A549 treated with ZK216348 at 1 μM for 4 hours (cell line): ENCODE results near the gene NRAS. TPM values are rescaled to one million over a fixed set of nuclear protein-coding genes. Genes with fewer than 3 reads are reported as not detected.

ENCODE experiments used
- total RNA-seq: library from RNA; stranded (reverse); fragments of 200-300 nt; extraction: Qiagen RNA extraction; gene quantifications from 5 replicates; pipeline ENCODE4 v1.2.3, GENCODE V29; 2022; ENCODE audit warnings: low read depth

Gene NRAS
- 17.0 to 38.0 TPM (median 29.9 TPM) in 5 replicates for total RNA-seq

DNA sequence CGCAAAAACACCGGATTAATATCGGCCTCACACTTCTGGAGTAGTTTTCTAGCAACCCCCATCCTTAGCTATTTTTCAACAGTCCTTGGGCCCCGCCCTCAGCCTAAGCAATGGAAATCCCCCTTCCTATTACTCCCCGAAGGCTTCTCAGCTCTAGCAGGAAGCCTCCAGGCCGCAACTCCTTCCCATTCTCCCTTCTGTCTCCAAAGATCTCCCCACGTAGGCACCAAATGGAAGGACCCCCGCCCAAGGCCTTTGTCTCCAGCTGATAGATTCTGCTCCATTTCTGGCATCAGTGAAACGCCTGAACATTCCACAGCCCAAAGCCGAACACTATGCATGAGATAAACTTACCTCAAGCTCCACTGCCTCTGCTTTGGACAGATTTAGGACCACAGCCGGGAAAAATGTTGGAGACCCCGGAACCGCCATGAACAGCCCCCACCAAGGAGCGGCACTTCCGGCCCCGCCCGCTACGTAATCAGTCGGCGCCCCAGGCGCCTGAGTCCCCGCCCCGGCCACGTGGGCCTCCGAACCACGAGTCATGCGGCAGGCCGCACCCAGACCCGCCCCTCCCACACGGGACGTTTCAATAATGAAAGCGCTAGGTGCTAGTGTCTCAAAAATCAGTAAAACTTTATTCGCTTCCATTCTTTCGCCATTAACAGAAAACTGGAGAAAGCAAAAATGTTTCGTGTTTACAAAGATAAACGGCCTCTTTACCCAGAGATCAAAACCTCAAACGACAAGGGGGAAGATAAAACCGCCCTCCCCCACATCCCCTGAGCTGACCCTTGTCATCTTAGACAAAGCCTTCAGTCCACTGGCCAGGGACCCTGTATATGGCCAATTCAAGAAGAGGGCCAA is at the start of gene NRAS:
TSS of gene NRAS (minus strand) at position 468 of the 867 bp plus-strand sequence. CDS start 611 bp downstream, outside the sequence.

DNA sequence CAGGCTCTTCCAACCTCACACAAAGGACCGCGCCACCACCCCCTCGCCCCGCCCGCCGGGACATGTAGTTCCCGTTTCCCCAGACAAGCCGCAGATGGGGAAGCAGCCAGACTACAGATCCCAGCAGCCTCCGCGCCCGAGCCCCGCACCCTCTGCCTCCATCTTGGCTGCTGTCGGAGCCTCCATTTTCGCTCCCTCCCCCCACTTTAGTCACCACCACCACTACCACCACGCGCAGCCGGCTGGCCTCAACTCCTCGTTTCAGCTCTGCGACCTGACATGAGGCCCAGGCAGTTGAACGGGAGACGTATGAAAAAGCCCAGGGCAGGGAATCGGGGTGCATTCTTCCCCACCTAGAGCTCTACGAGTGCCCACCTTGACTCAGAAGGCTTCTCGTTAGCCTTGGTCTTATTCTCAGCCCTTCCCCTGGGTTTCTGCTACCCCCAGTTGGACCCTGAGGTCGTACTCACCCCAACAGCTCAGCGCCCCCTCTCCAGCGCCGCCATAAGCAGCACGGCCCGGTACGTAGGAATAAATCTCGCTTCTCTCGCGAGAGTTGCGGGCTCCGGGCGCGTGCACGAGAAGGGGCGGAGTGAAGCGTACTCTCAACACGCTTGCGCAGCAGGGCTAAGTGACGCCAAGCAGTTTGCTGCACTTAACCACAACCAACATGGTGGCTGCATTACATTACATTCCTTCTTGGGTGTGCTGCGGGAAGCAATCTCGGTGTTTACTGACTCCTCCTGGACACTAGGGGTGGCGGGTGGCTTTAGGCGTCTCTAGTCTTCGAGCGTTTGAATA is 41.1 kb upstream of the NRAS start, which contains the start of gene CSDE1:
TSS of gene CSDE1 (minus strand) at position 530 of the 801 bp plus-strand sequence. CDS start 18,094 bp downstream, outside the sequence.

GRCh38 chr1:114695430-114696058 is 21.0 kb downstream of the NRAS start, which contains the start of gene AMPD1:
Gene AMPD1, minus strand, starts transcription at chr1:114695546. Its CDS starts 75 bp downstream, at chr1:114695471.

GRCh38 chr1:114669562-114670082 is 46.9 kb downstream of the NRAS start, which contains the start of gene DENND2C:
Gene DENND2C, minus strand, starts transcription at chr1:114670049. Its CDS starts 44,065 bp downstream, at chr1:114625984.

Other genes with a start within 250 kb of the NRAS start
- 10.4 to 17.7 TPM (median 12.7 TPM) in 5 replicates for gene TRIM33, start 205.6 kb downstream of the NRAS start, total RNA-seq
- gene BCAS2, start 135.2 kb downstream of the NRAS start, total RNA-seq, result 24.7 to 30.6 TPM (median 25.8 TPM) in 5 replicates
- gene DENND2C, start 46.7 kb downstream of the NRAS start, total RNA-seq, result 0.20 to 0.52 TPM (median 0.34 TPM) in 5 replicates
- gene AMPD1, start 21.2 kb downstream of the NRAS start, total RNA-seq, result 0.32 TPM in 1 of 5 replicates, not detected in the others
- 123 to 173 TPM (median 127 TPM) in 5 replicates for gene CSDE1, start 41.2 kb upstream of the NRAS start, total RNA-seq
- gene SIKE1, start 63.9 kb upstream of the NRAS start, total RNA-seq, result 12.9 to 20.8 TPM (median 15.9 TPM) in 5 replicates
- gene SYCP1, start 138.1 kb upstream of the NRAS start, total RNA-seq, result not detected in 5 replicates